ENCODE measurements around the gene TSPAN18.

- TF ChIP-seq, protein P1, sequence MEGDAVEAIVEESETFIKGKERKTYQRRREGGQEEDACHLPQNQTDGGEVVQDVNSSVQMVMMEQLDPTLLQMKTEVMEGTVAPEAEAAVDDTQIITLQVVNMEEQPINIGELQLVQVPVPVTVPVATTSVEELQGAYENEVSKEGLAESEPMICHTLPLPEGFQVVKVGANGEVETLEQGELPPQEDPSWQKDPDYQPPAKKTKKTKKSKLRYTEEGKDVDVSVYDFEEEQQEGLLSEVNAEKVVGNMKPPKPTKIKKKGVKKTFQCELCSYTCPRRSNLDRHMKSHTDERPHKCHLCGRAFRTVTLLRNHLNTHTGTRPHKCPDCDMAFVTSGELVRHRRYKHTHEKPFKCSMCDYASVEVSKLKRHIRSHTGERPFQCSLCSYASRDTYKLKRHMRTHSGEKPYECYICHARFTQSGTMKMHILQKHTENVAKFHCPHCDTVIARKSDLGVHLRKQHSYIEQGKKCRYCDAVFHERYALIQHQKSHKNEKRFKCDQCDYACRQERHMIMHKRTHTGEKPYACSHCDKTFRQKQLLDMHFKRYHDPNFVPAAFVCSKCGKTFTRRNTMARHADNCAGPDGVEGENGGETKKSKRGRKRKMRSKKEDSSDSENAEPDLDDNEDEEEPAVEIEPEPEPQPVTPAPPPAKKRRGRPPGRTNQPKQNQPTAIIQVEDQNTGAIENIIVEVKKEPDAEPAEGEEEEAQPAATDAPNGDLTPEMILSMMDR (IDR thresholded peaks at IDR 0.05 in 4 of 5, conservative IDR thresholded peaks at IDR 0.05 in 1 of 5), result no peak
- TF ChIP-seq POLR2A (IDR thresholded peaks at IDR 0.05), result no peak
Observed at GRCh38 chr11:44736791-44737190, 10.0 kb downstream of the TSPAN18 start.

Measured in gastrocnemius medialis (tissue), 4 donors.